ENCODE results near the gene NHSL1. TPM values are rescaled to one million over a fixed set of nuclear protein-coding genes. Genes with fewer than 3 reads are reported as not detected.

NHSL1 gene
- polyA plus RNA-seq, 3 donors: 0.06 to 2.8 (median 0.51) TPM

DNA sequence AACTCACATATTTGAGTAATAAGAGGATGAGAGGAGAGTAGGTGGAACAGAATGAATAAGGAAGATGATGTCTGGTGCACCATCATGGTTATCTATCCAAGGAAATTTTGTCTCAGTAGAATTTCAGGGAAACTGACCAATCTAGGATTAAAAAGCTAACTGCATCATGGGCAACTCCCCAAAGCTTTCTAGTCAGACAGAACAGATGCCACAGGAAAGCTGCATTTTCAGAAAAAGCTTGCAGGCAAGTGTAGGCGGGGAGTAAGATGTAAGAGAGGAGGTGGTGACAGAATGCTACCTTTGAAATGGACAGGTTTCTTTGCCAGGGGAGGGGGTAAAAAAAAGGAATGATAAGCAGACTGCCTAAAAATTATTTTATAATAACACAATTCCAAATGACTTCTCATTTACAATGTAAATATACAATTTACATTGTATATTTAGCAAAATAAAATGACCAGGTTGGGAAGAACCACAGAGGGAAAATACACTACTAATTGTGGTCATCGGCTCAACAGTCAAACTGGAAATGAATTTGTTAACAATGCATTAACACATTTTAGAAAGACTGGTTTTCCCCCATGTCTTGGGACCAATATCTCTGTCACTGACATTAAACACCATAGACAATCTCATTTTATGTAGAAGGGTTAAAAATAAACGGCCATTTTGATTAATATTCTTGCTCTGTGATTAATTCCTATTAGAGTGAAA is 15.1 kb downstream of the NHSL1 start:
- Histone ChIP-seq H4K20me1 (ENCODE audit: insufficient read depth, low read length) (no peaks in the 10 kb centered on the region), H3K4me2 (replicated peaks; ENCODE audit: extremely low read depth, low read length, poor library complexity, severe bottlenecking) (no peak overlapping the region), H3K27me3 (ENCODE audit: control insufficient read depth in 2 of 2, insufficient read depth in 2 of 2, low read length in 2 of 2) (no peaks in the 10 kb centered on the region), H3K4me1 (ENCODE audit: control insufficient read depth in 1 of 2, insufficient read depth in 2 of 2, low read length in 2 of 2) (no peaks in the 10 kb centered on the region), H2AFZ (ENCODE audit: insufficient read depth, low read depth, low read length, poor library complexity, severe bottlenecking) (no peak overlapping the region), H3K79me2 (ENCODE audit: insufficient read depth, low read length) (no peaks in the 10 kb centered on the region), H3K9me3 (replicated peaks in 1 of 2; ENCODE audit: control insufficient read depth in 1 of 2, insufficient read depth in 1 of 2, low read length in 2 of 2) (no peaks in the 10 kb centered on the region), H3K36me3 (replicated peaks in 1 of 2; ENCODE audit: control insufficient read depth in 1 of 2, insufficient read depth in 2 of 2, low read length in 2 of 2) (no peaks in the 10 kb centered on the region), H3K27ac (ENCODE audit: low read depth in 1 of 2, low read length in 2 of 2) (no peak overlapping the region), H3K9ac (ENCODE audit: insufficient read depth, low read length, poor library complexity, severe bottlenecking) (no peak overlapping the region), H3K4me3 (replicated peaks in 1 of 3; ENCODE audit: low read depth in 2 of 3, low read length in 3 of 3) (no peak overlapping the region)
- H3K4me1 Mint-ChIP-seq: peaks cover 2% of the 10 kb centered on the region
- no peak overlapping the region for H3K27ac Mint-ChIP-seq
- no CpG with 5 or more reads among the region's 3 CpGs for WGBS (ENCODE audit: insufficient coverage)
- intact Hi-C loops (cut with micrococcal nuclease): no loop called here
- peaks cover 0 to 3% of the 10 kb centered on the region in 2 donors for H3K36me3 Mint-ChIP-seq
- TF ChIP-seq, protein P1, sequence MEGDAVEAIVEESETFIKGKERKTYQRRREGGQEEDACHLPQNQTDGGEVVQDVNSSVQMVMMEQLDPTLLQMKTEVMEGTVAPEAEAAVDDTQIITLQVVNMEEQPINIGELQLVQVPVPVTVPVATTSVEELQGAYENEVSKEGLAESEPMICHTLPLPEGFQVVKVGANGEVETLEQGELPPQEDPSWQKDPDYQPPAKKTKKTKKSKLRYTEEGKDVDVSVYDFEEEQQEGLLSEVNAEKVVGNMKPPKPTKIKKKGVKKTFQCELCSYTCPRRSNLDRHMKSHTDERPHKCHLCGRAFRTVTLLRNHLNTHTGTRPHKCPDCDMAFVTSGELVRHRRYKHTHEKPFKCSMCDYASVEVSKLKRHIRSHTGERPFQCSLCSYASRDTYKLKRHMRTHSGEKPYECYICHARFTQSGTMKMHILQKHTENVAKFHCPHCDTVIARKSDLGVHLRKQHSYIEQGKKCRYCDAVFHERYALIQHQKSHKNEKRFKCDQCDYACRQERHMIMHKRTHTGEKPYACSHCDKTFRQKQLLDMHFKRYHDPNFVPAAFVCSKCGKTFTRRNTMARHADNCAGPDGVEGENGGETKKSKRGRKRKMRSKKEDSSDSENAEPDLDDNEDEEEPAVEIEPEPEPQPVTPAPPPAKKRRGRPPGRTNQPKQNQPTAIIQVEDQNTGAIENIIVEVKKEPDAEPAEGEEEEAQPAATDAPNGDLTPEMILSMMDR (IDR thresholded peaks at IDR 0.05): no peak
- no peak overlapping the region for H3K4me3 Mint-ChIP-seq
- peaks cover 0 to 1% (median 0%) of the 10 kb centered on the region in 7 donors for H3K9me3 Mint-ChIP-seq
- H3K27me3 Mint-ChIP-seq (ENCODE audit: low read depth in 3 of 3): peaks cover 0 to 3% (median 0%) of the 10 kb centered on the region in 3 donors
- no peak for DNase-seq

DNA sequence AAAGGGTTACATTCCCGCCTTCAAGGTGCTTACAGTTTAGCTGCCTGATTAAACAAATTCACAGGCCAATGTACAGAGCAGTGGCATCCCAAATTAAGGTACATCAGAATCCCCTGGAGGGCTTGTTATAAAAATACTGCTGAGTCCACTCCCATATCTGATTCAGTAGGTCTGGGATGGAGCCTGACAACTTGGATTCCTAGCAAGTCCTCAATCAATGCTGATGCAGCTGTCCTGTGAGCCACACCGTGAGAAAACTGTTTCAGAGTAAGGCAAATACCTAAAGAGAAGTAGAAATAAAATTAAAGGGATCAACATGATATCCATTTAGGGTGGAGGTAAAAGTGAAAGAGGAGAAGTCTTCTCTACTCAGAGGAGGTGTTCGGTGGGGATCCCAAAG is 16.5 kb downstream of the NHSL1 start:
- H3K36me3 ChIP-seq (replicated peaks in 1 of 2; ENCODE audit: control insufficient read depth in 1 of 2, insufficient read depth in 2 of 2, low read length in 2 of 2): no peaks in the 10 kb centered on the region
- TF ChIP-seq, protein P1 (IDR thresholded peaks at IDR 0.05): no peak
- H4K20me1 ChIP-seq (ENCODE audit: insufficient read depth, low read length): no peaks in the 10 kb centered on the region
- H3K4me3 Mint-ChIP-seq: no peak overlapping the region
- no peaks in the 10 kb centered on the region for H3K27me3 ChIP-seq (ENCODE audit: control insufficient read depth in 2 of 2, insufficient read depth in 2 of 2, low read length in 2 of 2)
- H3K27ac Mint-ChIP-seq: no peak overlapping the region
- DNase-seq: no peak
- no peaks in the 10 kb centered on the region for H3K79me2 ChIP-seq (ENCODE audit: insufficient read depth, low read length)
- peaks cover 2% of the 10 kb centered on the region for H3K4me1 Mint-ChIP-seq
- WGBS (ENCODE audit: insufficient coverage): no CpG with 5 or more reads among the region's 3 CpGs
- H3K9me3 Mint-ChIP-seq: peaks cover 0 to 1% (median 0%) of the 10 kb centered on the region in 7 donors
- no peak overlapping the region for H3K27ac ChIP-seq (ENCODE audit: low read depth in 1 of 2, low read length in 2 of 2)
- peaks cover 0 to 3% of the 10 kb centered on the region in 2 donors for H3K36me3 Mint-ChIP-seq
- no peaks in the 10 kb centered on the region for H3K4me1 ChIP-seq (ENCODE audit: control insufficient read depth in 1 of 2, insufficient read depth in 2 of 2, low read length in 2 of 2)
- H3K27me3 Mint-ChIP-seq (ENCODE audit: low read depth in 3 of 3): peaks cover 0 to 3% (median 0%) of the 10 kb centered on the region in 3 donors
- H3K9ac ChIP-seq (ENCODE audit: insufficient read depth, low read length, poor library complexity, severe bottlenecking): no peak overlapping the region
- H3K4me3 ChIP-seq (replicated peaks in 1 of 3; ENCODE audit: low read depth in 2 of 3, low read length in 3 of 3): no peak overlapping the region
- H3K4me2 ChIP-seq (replicated peaks; ENCODE audit: extremely low read depth, low read length, poor library complexity, severe bottlenecking): no peak overlapping the region
- no peaks in the 10 kb centered on the region for H3K9me3 ChIP-seq (replicated peaks in 1 of 2; ENCODE audit: control insufficient read depth in 1 of 2, insufficient read depth in 1 of 2, low read length in 2 of 2)
- no peak overlapping the region for H2AFZ ChIP-seq (ENCODE audit: insufficient read depth, low read depth, low read length, poor library complexity, severe bottlenecking)
- intact Hi-C loops (cut with micrococcal nuclease): no loop called here
